ENCODE results near the gene KLHL9.
A peak's percentile ranks its signal among the peaks of the same experiment; 100 is the strongest.

Gene KLHL9

GRCh38 chr9:21316860-21317259, 18.3 kb downstream of the KLHL9 start:
- FAIRE-seq = no peak

GRCh38 chr9:21316032-21316842, 19.0 kb downstream of the KLHL9 start:
- no peak for FAIRE-seq

- FAIRE-seq = no peak
Measured at GRCh38 chr9:21314152-21314551, 21.1 kb downstream of the KLHL9 start.

GRCh38 chr9:21311889-21312288, 23.3 kb downstream of the KLHL9 start:
- FAIRE-seq = no peak

GRCh38 chr9:21305213-21305612, 30.0 kb downstream of the KLHL9 start, which contains the start of gene IFNA5:
Gene IFNA5, minus strand, starts transcription at chr9:21305313. Its CDS starts 57 bp downstream, at chr9:21305256.
- FAIRE-seq = no peak

- FAIRE-seq = no peak
Measured at GRCh38 chr9:21295992-21296391, 39.2 kb downstream of the KLHL9 start.

GRCh38 chr9:21294904-21295538, 40.2 kb downstream of the KLHL9 start:
- no peak for FAIRE-seq

GRCh38 chr9:21294364-21294774, 40.8 kb downstream of the KLHL9 start:
- FAIRE-seq = no peak

GRCh38 chr9:21289848-21290247, 45.4 kb downstream of the KLHL9 start:
- no peak for FAIRE-seq

- FAIRE-seq = no peak
Measured at GRCh38 chr9:21287280-21287679, 47.9 kb downstream of the KLHL9 start.

- FAIRE-seq = no peak
Measured at GRCh38 chr9:21286659-21287058, 48.5 kb downstream of the KLHL9 start.

- peak; percentile 72 for FAIRE-seq
Measured at GRCh38 chr9:21286099-21286498, 49.1 kb downstream of the KLHL9 start.

GRCh38 chr9:21281275-21281674, 53.9 kb downstream of the KLHL9 start:
- FAIRE-seq = no peak

All from colon (tissue), 2 donors.